ENCODE data around the gene IQSEC1.

The IQSEC1 gene

DNA sequence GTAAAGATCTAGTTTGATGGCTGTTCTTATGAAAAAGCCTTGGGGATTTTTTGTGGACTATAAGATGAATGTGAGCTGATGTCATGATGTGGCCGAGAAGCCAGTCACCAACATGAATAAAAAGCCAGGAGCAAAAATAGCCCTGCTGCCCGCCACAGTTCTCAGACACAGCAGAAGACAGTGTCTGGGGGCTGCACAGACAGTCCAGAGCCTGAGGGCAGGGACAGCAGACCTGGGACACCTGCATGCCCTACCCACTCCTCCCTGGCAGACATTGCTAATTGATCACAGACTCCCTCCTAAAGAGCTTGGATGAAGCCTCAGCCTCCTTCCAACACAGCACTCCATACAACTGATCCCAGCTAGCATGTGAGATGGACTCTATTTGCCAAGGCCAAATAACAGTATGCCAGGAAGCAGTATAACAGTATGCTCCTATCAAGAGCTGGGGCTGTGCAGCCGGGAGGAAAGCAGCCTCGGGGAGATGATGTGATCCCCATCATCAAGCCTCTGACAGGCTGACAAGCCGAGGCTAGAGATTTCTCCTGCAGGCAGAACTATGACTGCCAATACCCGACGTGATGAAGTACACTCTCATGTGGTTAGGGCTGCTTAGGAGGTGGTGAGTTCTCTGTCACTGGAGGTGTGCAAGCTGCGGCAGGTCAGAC lies 126.4 kb downstream of the IQSEC1 start:
- H3K4me2 ChIP-seq (ENCODE audit: low read length): no peak overlapping the region
- peaks cover 91% of the 10 kb centered on the region for H3K79me2 ChIP-seq
- H3K27me3 ChIP-seq (ENCODE audit: control insufficient read depth, insufficient read depth, low read length): no peaks in the 10 kb centered on the region
- no peak overlapping the region for H3K9ac ChIP-seq
- no peak overlapping the region for H2AFZ ChIP-seq
- no peaks in the 10 kb centered on the region for H3K9me3 ChIP-seq (ENCODE audit: control insufficient read depth, low read length)
- no peak overlapping the region for H3K4me3 ChIP-seq (ENCODE audit: low read depth, low read length)
- no peak overlapping the region for H3K27ac ChIP-seq
- TF ChIP-seq, protein P1, sequence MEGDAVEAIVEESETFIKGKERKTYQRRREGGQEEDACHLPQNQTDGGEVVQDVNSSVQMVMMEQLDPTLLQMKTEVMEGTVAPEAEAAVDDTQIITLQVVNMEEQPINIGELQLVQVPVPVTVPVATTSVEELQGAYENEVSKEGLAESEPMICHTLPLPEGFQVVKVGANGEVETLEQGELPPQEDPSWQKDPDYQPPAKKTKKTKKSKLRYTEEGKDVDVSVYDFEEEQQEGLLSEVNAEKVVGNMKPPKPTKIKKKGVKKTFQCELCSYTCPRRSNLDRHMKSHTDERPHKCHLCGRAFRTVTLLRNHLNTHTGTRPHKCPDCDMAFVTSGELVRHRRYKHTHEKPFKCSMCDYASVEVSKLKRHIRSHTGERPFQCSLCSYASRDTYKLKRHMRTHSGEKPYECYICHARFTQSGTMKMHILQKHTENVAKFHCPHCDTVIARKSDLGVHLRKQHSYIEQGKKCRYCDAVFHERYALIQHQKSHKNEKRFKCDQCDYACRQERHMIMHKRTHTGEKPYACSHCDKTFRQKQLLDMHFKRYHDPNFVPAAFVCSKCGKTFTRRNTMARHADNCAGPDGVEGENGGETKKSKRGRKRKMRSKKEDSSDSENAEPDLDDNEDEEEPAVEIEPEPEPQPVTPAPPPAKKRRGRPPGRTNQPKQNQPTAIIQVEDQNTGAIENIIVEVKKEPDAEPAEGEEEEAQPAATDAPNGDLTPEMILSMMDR (IDR thresholded peaks at IDR 0.05): no peak
- H3K4me1 ChIP-seq: peaks cover 16% of the 10 kb centered on the region
- no peaks in the 10 kb centered on the region for H3K36me3 ChIP-seq (ENCODE audit: control insufficient read depth, insufficient read depth, low read length)

DNA sequence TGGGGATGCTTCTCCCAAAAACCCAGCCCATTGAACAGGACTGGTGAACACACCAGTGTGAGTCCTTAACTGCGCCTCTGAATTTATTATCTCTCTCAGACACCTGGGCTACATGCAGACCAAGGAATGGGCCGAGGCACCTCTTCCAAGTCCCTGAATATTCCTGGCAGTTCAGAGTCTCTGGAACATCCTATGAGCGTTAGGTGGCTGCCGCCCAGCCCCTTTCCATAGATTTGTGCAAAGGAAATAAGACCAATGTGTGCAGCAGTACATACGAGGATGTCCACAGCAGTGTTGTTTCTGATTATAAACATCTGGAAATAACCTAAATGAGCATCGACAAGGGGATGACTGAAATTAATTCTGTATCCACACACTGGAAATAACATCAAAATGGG lies 127.0 kb downstream of the IQSEC1 start:
- Histone ChIP-seq H2AFZ (no peak overlapping the region), H3K4me1 (peaks cover 14% of the 10 kb centered on the region), H3K9me3 (ENCODE audit: control insufficient read depth, low read length) (no peaks in the 10 kb centered on the region), H3K4me2 (ENCODE audit: low read length) (no peak overlapping the region), H3K4me3 (ENCODE audit: low read depth, low read length) (no peak overlapping the region), H3K27ac (no peak overlapping the region), H3K27me3 (ENCODE audit: control insufficient read depth, insufficient read depth, low read length) (no peaks in the 10 kb centered on the region), H3K9ac (no peak overlapping the region), H3K79me2 (peaks cover 89% of the 10 kb centered on the region), H3K36me3 (ENCODE audit: control insufficient read depth, insufficient read depth, low read length) (no peaks in the 10 kb centered on the region)
- TF ChIP-seq, protein P1 (IDR thresholded peaks at IDR 0.05): no peak

DNA sequence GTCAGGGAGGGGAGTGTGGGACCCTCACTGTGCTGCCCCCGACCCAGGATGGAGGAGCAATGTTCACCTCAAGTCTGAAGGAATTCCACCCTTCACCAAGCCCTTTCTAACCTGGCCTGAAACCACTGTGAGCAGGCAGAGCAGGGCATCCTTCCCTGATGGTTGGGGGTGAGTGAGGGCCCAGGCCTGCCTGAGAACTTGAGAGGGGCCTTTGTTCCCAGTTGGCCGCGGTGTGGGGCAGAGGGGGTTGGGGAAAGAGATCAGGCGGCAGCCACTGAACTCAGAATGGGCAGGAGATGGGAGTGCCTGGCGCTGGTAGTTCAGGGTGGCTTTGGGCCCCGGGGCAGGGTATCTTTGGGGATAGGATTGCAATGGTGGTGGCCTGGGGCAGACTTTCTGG lies 128.4 kb downstream of the IQSEC1 start:
- H3K4me2 ChIP-seq (ENCODE audit: low read length): no peak overlapping the region
- TF ChIP-seq, protein P1 (IDR thresholded peaks at IDR 0.05): no peak
- no peak overlapping the region for H3K4me3 ChIP-seq (ENCODE audit: low read depth, low read length)
- H3K9me3 ChIP-seq (ENCODE audit: control insufficient read depth, low read length): no peaks in the 10 kb centered on the region
- no peak overlapping the region for H3K27ac ChIP-seq
- H2AFZ ChIP-seq: no peak overlapping the region
- peaks cover 83% of the 10 kb centered on the region for H3K79me2 ChIP-seq
- no peaks in the 10 kb centered on the region for H3K36me3 ChIP-seq (ENCODE audit: control insufficient read depth, insufficient read depth, low read length)
- H3K9ac ChIP-seq: no peak overlapping the region
- H3K27me3 ChIP-seq (ENCODE audit: control insufficient read depth, insufficient read depth, low read length): no peaks in the 10 kb centered on the region
- peaks cover 14% of the 10 kb centered on the region for H3K4me1 ChIP-seq

DNA sequence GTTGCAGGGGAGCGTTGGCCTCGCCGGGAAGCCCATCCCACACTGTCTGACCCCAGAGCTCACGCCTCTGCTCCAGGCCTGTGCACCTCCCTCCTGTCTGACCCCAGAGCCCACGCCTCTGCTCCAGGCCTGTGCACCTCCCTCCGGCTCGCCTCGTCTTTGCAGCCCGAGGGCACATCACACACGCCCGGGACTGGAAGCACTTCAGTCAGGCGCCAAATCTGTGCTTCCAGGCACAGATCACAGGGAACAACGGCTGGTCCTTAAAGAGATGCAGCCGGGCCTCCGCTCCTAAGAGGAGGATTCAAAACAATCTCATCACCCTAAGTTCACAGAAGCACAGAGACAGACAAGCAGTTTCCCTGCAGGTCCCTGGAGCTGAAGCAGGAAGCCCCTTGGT lies 128.8 kb downstream of the IQSEC1 start:
- peaks cover 17% of the 10 kb centered on the region for H3K4me1 ChIP-seq
- H3K27ac ChIP-seq: no peak overlapping the region
- no peak overlapping the region for H2AFZ ChIP-seq
- H3K27me3 ChIP-seq (ENCODE audit: control insufficient read depth, insufficient read depth, low read length): no peaks in the 10 kb centered on the region
- peaks cover 79% of the 10 kb centered on the region for H3K79me2 ChIP-seq
- TF ChIP-seq, protein P1 (IDR thresholded peaks at IDR 0.05): no peak
- H3K4me3 ChIP-seq (ENCODE audit: low read depth, low read length): no peak overlapping the region
- H3K9ac ChIP-seq: no peak overlapping the region
- no peaks in the 10 kb centered on the region for H3K9me3 ChIP-seq (ENCODE audit: control insufficient read depth, low read length)
- H3K4me2 ChIP-seq (ENCODE audit: low read length): no peak overlapping the region
- no peaks in the 10 kb centered on the region for H3K36me3 ChIP-seq (ENCODE audit: control insufficient read depth, insufficient read depth, low read length)

Data from parathyroid adenoma (tissue), 2 donors.